ENCODE results near the gene MUC4. TPM values are rescaled to one million over a fixed set of nuclear protein-coding genes. Genes with fewer than 3 reads are reported as not detected.

MUC4 gene
- total and polyA plus RNA-seq, 9 of the 15 experiments (the other 6 are each of a cell fraction or from before 2014, with no cell fraction given) = under 0.01 to 0.21 (median 0.10) TPM; not detected in 4

- TF ChIP-seq ZNF318 (IDR thresholded peaks at IDR 0.05; ENCODE audit: borderline replicate concordance in 1 of 2, low read depth in 1 of 2) (peak in 1 of 2 experiments; percentile 87; a peak in 2 of 4 replicates), RNF219 (CRISPR knock-in tag; IDR thresholded peaks at IDR 0.05) (no peak)
These were observed 3.5 kb upstream of the MUC4 start (continued) for GRCh38 chr3:195815169-195815771.

Measured in K562 (cell line).